ENCODE results near the gene CEBPZOS.
A peak's percentile ranks its signal among the peaks of the same experiment; 100 is the strongest.
"Not testable (repeated sequence)": the region's sequence is repeated elsewhere in the genome, so short reads cannot be mapped to it uniquely, and the experiment has no call there.

Gene CEBPZOS

DNA sequence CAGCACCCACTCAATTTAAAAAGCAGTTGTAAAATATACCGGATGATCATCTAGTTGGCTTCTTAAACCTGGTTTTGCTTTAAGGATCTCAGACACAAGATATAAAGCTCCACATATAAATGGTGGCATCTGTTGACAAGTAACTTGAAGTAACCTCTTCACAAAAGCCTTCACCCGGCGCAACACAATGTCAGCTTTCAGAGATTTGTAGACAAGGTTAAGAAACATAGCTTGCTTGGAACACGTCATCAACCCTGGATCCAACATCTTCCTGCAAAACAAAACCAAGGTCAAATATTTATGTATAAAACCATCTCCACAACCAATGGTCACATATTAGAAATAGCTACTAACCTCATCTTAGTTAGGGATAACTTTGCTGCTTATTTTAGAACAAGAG, 26.8 kb downstream of the CEBPZOS start:
- TF ChIP-seq, protein P1, sequence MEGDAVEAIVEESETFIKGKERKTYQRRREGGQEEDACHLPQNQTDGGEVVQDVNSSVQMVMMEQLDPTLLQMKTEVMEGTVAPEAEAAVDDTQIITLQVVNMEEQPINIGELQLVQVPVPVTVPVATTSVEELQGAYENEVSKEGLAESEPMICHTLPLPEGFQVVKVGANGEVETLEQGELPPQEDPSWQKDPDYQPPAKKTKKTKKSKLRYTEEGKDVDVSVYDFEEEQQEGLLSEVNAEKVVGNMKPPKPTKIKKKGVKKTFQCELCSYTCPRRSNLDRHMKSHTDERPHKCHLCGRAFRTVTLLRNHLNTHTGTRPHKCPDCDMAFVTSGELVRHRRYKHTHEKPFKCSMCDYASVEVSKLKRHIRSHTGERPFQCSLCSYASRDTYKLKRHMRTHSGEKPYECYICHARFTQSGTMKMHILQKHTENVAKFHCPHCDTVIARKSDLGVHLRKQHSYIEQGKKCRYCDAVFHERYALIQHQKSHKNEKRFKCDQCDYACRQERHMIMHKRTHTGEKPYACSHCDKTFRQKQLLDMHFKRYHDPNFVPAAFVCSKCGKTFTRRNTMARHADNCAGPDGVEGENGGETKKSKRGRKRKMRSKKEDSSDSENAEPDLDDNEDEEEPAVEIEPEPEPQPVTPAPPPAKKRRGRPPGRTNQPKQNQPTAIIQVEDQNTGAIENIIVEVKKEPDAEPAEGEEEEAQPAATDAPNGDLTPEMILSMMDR (IDR thresholded peaks at IDR 0.05; ENCODE audit: insufficient read depth, low read depth, low read length, missing control alignments) = no peak
- no peak overlapping the region for H3K4me3 ChIP-seq (ENCODE audit: low read depth, low read length)
- DNase-seq (ENCODE audit: low read depth) = no peak

DNA sequence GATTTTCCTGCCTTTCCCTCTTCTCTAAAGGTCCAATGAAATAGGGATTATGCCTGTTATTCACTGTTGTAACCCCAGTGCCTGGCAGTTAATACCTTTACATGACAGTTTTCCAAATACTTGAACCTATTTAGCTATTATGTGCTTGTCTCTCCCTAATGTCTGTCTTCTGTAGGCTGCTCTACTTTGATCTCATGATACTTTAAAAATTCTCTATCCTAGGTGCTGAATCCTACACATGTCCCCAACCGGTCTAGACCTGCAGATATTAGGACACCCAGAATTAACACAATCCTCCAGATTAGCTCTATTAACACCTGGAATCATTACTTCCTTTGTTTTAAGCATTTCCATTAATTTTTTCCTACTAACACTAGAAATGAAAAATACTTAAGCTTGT, 27.8 kb downstream of the CEBPZOS start:
- H3K4me3 ChIP-seq (ENCODE audit: low read depth, low read length) = no peak overlapping the region
- DNase-seq (ENCODE audit: low read depth) = no peak
- TF ChIP-seq, protein P1 (IDR thresholded peaks at IDR 0.05; ENCODE audit: insufficient read depth, low read depth, low read length, missing control alignments) = no peak

DNA sequence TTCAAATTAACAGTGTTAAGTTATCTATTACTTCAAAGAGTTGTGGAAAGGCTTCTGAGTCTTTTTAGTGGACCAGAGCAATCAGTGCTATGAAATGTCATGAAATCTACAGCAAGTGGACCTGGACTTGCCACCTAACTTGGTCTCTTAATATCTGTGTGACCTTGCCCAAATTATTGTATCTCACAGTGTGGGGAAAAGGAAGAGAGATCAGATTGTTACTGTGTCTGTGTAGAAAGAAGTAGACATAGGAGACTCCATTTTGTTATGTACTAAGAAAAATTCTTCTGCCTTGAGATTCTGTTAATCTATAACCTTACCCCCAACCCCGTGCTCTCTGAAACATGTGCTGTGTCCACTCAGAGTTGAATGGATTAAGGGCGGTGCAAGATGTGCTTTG, 28.8 kb downstream of the CEBPZOS start:
- H3K4me3 ChIP-seq (ENCODE audit: low read depth, low read length) = not testable (repeated sequence)

DNA sequence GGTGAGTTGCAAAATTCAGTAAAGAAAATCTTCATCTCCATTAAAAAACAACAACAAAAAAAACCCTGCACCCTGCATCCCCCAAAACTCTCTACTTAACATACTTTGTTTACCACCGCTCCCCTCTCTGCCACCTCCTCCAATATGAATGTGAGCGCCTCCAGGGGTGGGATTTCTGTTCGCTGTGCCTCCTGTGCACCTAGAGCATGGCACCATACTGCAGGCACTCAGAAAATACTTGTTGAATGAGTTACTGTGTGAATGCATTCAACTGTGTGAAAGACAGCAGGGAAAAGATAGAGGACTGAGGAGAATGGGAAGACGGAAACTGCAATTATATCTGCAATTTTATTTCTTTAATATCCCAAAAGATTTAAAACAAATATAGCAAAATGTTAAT, 30.6 kb downstream of the CEBPZOS start:
- TF ChIP-seq, protein P1 (IDR thresholded peaks at IDR 0.05; ENCODE audit: insufficient read depth, low read depth, low read length, missing control alignments) = no peak
- H3K4me3 ChIP-seq (ENCODE audit: low read depth, low read length) = no peak overlapping the region
- DNase-seq (ENCODE audit: low read depth) = no peak

More for the DNA sequence above, 28.8 kb downstream of the CEBPZOS start:
- DNase-seq (ENCODE audit: low read depth) = not testable (repeated sequence)

DNA sequence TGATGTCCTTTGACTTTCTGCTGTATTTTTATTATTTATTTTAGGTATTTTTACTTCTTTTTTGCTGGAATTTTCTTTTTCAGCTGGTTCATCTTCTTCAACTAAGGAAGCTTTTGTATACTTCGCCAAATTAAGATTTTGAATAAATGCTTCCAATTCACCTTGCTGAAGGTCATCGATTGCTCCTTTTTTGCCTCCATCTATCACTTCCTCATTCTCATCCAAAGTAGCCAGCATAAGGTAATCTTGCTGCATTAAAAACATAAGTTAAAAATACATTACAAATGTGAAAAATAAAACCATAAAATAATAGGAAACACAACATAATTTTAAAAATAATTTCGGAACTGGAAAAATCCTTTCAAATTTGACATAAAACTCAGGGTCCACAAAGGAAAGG, 32.5 kb downstream of the CEBPZOS start:
- H3K4me3 ChIP-seq (ENCODE audit: low read depth, low read length) = no peak overlapping the region
- TF ChIP-seq, protein P1 (IDR thresholded peaks at IDR 0.05; ENCODE audit: insufficient read depth, low read depth, low read length, missing control alignments) = no peak
- DNase-seq (ENCODE audit: low read depth) = no peak

DNA sequence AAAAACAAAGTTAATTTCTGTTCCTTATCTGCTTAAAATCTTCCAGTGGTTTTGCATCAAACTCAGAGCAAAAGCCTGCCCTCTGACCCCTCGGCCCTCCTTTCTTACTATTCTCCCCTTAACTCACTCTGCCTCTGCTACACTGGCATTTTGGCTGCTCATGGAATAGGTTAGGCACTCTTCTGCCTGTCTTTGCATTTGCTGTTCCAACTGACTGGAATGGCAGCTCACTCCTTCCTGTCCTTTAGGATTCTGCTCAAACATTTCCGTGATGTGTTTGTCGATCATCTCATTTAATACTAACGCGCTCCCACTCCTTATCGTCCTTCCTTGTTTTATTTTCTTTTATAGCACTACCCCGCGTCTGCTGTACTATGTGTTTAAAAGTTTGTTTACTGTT, 34.3 kb downstream of the CEBPZOS start:
- DNase-seq (ENCODE audit: low read depth) = no peak
- peak overlapping the region; percentile 94 for H3K4me3 ChIP-seq (ENCODE audit: low read depth, low read length)
- TF ChIP-seq, protein P1 (IDR thresholded peaks at IDR 0.05; ENCODE audit: insufficient read depth, low read depth, low read length, missing control alignments) = no peak

DNA sequence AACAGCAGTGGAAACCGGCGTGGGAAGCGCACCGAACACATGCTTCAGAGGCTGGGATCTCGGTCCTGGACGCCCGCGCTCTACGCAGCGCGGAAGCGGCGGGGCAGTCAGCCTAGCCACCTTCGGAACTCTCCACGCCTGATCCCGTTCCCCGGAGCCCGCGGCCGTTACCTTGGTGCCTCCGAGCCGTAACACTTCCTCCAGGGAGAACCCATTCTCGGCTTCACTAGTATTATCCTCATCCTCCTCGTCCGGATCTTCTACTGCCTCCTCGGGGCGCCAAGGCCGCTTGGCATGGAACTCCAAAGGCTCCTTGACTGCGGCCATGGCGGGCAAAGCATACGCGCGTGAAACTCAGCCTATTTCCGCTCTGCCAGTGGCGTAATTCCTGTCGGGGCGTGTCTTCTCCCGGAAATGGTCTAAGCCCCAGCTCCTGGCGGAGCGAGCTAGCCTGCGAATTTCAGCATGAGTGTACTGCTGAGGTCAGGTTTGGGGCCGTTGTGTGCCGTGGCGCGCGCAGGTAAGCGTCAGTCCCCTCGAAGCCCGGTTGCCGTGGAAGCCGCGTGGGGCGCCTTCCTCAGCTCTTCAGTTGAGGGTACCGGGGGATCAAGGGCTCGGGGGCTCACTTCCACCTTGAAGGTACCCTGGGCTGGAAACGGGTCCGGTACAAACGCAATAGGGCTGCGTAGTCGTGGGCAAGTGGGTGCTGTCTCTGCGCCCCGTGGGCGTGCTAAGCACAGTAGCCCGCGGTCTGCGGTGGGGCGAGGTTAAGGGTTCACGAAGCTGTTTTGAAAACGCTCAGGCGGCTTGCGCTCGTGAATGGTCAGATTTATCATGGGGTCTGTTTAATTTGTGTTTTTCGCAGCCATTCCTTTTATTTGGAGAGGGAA, 35.2 kb downstream of the CEBPZOS start, which contains the start of the genes CEBPZ and NDUFAF7:
Gene CEBPZ (minus strand): TSS at position 356 of the 890 bp plus-strand sequence. CDS start 29 bp downstream, at position 327.
Gene NDUFAF7 (plus strand): TSS at position 418 of the 890 bp plus-strand sequence. CDS start 48 bp downstream, at position 466.
- DNase-seq (ENCODE audit: low read depth) = peak; percentile 93
- H3K4me3 ChIP-seq (ENCODE audit: low read depth, low read length) = peak within 1 kb of the TSS; percentile 94
- TF ChIP-seq, protein P1 (IDR thresholded peaks at IDR 0.05; ENCODE audit: insufficient read depth, low read depth, low read length, missing control alignments) = no peak
